ENCODE results near the gene SPN.

GRCh38 chr16:29645694-29646187 lies 17.3 kb upstream of the SPN start:
- TF ChIP-seq CTCF (IDR thresholded peaks at IDR 0.05; ENCODE audit: extremely low read depth in 1 of 2, insufficient read depth in 1 of 2, low read depth in 1 of 2, low read length in 2 of 2) (no peak), JUN (IDR thresholded peaks at IDR 0.05; ENCODE audit: borderline replicate concordance, insufficient read depth, insufficient read length, low read depth) (no peak), POLR2A (IDR thresholded peaks at IDR 0.05; ENCODE audit: low read depth, low read length) (no peak), POLR2AphosphoS5 (IDR thresholded peaks at IDR 0.05; ENCODE audit: insufficient read depth, low read depth, low read length) (no peak), MAX (IDR thresholded peaks at IDR 0.05; ENCODE audit: insufficient read depth, insufficient read length) (no peak), FOS (IDR thresholded peaks at IDR 0.05; ENCODE audit: borderline replicate concordance, insufficient read depth, low read length) (no peak), EZH2 (IDR thresholded peaks at IDR 0.05; ENCODE audit: borderline replicate concordance, low read depth, low read length, severe bottlenecking) (no peak)
